AML-193 (cell line): ENCODE data around the gene ZNF180.
"Not testable (repeated sequence)": the region's sequence is repeated elsewhere in the genome, so short reads cannot be mapped to it uniquely, and the experiment has no call there.

Experiments used
- DNase-seq, 2 experiments: peaks; one replicate each; lab custom pipeline; 2025; lab: John Stamatoyannopoulos, UW

The ZNF180 gene

DNA sequence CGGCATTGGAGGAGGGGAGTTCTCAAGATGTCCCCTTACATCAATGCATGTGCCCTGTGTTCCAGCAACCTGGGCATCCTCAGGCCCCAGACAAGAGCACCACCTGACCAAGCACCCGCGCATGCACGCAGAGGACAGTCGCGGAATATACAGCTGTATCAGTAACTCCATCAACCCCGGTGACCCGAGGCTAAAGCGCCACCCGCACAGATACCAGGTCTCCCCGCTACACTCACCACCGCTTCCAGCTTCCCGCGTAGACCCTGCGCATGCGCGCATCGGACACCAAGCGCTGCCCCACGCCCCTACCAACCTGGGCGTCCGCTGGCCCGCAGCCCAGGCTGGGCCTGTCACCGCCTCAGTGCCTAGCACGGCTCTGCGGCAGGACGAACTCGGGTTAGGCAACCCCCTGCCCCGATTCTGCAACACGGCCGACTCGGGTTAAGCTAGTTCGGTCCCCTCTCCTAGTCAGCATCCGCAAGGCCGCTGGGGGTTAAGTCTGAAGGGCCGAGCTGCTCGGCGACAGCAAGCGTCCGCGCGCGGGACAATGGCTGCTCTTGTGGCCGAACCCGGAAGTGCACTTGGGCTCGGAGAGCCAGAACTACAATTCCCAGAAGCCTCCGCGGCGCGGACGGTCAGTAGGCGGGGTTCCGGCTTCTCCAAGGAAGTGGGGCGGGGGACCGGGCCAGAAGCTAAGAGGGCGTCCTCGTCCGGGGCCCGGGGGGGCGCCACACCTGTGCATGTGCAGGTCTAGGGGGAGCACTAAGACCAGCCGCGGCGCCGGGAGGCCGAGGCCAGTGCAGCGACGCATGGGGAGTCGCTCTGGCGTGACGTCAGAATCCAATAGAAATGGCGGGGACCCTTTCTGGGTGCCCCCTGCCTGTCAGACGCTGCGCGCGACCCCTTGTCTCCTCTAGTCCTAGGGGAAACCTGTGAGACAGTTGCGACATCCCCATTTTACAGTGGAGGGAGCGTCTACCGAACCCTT lies at the start of gene ZNF180:
Gene ZNF180 (minus strand): TSS at position 561 of the 988 bp plus-strand sequence. CDS start 3,188 bp downstream, outside the sequence.
- DNase-seq: peak; percentile 87 to 88

DNA sequence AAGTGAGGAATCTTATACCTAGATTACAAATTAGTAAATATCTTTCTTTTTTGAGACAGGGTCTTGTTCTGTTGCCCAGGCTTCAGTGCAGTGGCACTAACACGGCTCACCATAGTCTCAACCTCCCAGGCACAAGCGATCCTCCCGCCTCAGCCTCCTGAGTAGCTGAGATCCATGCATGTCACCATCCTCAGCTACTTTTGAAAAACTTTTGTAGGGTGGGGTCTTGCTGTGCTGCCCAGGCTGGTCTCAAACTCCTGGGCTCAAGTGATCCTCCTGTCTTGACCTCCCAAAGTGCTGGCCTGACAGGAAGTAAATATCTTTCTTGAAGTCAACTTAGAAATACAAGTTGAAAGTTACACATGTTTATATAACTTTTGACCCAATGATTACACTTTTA lies 49.2 kb upstream of the ZNF180 start:
- no peak for DNase-seq

DNA sequence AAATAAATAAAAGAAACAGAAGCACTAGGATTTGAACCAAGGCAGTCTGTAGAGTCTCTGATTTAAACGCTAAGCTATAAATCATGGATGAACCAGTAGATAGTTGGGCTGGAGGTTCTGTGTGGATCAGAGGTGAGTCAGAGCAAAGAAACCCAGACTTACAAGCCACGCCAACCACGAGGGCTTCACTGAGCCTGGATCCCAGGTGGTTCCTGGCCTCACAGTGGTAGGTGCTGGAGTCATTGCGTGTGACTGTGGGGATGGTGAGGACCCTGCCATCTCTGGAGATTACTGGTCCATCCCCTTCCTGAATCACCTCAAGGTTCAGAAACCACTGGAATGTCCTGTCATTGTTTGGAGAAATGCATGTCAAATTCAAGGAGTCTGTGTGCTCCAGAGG lies 48.4 kb upstream of the ZNF180 start:
- DNase-seq: no peak

DNA sequence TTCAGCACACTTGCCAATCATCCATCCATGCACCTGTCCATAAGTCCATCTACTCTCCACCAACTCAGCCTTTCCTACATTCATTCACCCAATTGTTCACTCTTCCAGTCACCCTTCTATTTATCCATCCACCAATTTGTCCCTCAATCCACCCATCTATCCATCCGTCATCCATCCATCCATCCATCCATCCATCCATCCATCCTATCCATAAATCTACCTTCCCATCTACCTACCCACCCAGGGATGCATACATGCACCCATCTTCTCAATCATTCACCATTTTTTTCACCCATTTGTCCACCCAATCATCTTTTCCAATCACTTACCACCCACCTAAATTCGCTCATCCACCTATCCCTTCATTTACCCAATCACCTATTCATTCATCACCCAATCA lies 43.7 kb upstream of the ZNF180 start:
- no peak for DNase-seq

DNA sequence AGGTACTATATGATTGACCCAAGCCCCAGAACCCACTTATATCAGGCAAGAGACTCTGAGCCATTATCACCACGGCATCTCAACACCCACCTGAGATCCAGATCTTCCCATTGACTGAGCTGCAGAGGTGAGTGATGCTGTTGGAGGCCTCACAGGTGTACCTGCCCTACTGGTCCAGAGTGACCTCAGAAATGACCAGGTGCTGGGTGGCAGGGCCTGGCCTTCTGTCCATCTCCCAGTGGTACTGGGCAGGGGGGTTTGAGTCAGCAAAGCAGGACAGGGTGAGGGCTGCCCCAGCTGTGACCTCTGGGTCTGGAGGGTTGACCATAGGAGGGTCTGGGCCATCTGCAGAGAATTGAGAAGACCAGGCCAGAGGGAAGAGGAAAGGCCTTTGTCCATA lies 42.3 kb upstream of the ZNF180 start:
- DNase-seq: no peak

DNA sequence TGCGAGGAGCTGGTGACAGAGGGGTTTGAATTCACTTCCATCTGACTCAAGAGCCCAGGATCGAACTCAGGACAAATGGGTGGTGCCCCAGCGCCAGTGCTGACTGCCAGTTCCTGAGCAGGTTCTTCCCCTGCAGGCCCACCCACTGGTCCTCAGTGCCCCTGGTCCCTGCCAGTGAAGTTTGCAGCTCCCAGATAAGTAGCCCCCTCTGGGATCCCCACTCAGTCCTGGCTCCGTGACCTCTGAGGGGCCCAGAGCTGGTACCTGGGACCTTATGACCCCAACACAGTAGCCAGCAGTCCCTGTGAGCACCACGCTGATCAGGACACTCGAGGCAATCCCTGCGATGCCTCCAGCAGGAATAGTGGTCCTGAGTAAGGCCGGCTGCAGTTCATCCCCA lies 40.4 kb upstream of the ZNF180 start:
- DNase-seq: no peak

DNA sequence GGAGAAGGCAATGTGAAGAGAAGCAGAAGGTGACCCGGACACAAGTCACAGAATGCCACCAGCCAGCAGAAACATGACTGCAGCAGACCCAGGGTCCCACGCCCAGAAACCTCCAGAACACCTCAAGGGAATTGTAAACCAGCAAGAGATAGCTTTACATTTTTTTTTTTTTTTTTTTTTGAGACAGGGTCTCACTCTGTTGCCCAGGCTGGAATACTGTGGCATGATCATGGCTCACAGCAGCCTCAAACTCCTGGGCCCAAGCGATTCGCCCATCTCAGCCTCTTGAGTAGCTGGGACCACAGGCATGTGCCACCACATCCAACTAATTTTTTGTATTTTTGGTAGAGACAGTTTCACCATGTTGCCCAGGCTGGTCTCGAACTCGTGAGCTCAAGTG lies 39.7 kb upstream of the ZNF180 start:
- no peak for DNase-seq

DNA sequence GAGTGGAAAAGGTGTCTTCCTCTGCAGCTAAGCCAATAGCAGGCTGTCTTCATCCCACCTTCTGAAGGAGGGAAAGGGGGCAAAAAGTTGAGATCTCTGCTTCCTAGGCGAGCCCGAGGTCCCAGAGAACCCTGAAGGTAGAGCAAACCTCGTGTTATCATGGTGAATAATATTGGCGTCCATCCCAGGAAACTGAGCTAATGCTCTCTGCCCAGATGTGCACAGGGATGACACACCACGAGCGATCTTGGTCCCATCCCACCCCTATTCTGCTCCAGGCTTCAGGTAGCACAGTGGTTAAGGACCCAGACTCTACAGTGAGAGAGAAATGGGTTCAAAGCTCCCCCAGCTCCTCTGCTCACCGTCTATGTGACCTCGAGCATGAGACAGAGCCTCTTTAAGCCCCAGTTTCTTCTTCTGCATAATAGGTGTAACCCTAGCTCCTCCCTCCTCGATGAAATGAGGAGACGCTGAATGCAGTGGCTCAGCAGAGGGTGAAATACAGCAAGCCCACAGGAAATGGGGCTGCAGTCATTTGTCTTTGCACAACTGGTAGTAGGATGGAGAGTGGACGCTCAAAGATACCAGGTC lies 39.0 kb upstream of the ZNF180 start:
- no peak for DNase-seq

DNA sequence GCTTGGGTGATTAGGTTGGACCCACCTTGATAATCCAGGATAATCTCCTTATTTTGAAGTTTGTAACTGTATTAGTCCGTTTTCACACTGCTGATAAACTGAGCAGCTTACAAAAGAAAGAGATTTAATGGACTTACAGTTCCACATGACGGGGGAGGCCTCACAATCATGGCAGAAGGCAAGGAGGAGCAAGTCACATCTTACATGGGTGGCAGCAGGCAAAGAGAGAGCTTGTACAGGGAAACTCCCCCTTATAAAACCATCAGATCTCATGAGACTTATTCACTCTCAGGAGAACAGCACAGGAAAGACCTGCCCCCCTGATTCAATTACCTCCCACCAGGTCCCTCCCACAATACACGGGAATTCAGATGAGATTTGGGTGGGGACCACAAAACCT lies 35.0 kb upstream of the ZNF180 start:
- DNase-seq: not testable (repeated sequence)

DNA sequence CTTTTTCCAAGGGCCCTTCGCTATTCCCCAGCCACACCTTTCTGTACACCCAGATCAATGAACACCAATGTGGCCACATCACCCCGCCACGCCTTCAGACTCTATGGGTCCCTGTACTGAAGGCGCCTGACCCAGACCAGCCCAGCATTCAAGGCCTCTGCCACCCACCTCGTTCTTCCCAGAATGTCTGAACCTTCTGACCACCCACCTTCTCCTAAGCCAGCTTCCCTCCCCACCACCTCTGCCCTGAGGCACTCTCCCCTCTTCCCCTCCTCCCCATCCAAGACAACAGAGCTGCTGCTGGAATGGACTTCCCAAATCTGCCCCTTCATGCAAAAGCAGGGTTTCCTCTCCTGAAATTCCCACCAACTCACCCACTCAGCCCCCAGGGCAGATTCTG lies 32.5 kb upstream of the ZNF180 start:
- DNase-seq: no peak

DNA sequence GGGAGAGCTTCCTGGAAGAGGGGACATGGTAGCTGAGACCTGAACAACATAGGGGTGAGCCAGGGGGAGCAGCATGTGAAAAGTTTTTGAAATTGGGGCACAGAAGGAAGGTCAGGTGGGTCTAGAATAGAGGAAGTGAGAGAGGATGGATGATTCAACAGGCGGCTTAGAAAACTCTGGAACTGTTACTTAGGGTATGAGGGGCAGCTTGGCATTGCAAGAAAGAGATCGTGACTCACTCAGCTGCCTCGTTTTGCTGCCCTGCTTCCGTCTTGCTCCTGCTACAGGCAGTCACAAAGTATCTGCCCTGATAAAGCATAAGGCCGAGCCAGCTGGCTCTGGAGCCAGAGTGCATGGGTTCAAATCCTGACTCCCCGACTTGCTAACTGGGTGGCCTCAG lies 30.5 kb upstream of the ZNF180 start:
- no peak for DNase-seq

DNA sequence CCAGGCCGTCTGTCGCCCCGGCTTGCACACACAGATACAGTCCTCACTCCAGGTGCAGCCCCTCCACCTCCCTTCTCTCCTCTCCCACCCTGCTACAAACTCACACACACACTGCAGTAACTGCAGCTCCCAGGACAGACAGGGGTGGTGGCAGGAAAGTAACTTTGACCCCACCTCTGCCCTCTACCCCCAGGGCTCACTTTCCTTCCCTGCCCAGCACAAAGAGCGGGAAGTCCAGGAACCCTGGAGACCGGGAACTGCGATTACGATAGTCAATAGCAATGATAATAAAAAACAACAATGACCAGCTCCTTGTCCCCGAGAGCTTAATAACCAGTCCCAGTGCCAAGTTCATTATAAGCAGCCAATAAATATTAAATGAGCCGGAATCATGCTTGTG lies 29.2 kb upstream of the ZNF180 start, which contains the start of gene CEACAM20:
Gene CEACAM20 (minus strand): TSS at position 140 of the 400 bp plus-strand sequence. CDS start 166 bp downstream, outside the sequence.
- no peak for DNase-seq

DNA sequence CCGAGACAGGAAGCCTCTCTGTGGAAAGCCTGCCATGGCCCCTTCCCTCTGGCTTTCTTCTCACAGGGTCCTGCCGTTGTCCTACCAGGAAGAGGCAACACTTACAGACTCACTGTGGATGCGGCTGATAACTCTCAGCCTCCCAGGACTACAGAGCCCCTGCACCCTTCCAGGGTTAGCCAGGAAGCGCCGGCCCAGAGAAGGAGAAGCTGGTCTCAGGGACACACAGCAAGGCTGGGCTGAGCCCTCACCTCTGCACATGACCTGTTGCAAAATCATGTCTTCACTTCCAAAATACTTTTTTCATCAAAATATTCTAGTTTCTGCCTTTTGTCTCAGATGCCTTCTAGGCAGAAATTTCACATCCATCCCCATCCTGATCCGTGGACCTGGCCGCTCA lies 27.2 kb upstream of the ZNF180 start:
- DNase-seq: no peak

DNA sequence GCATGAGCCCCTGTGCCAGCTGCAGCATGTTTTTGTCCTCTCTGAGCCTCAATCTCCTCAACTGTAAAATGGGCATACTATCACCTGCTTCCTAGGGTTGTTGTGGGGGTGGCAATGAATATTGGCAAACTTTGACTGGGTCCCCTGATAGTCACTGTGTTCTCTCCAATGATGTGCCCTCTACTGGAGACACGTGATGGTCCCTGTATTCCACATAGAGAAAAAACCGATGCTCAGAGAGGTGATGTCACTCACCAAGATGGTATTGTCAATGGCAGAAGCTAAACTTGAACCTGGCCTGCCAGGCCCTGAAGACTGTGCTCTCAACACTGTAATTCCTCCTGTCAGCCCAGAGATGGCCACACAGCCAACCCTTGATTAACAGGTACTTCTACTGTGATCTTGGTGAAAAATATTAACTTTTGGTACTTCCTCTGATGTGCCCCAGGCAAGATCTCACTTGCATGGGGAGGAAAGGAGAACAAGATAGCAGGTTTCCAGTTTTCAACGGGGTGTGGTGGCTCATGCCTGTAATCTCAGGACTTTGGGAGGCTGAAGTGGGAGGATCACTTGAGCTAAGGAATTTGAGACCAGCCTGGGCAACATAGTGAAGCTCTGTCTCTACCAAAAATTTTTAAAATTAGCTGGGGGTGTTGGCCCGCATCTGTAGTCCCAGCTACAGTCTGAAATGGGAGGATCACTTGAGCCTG lies 25.6 kb upstream of the ZNF180 start:
- no peak for DNase-seq

DNA sequence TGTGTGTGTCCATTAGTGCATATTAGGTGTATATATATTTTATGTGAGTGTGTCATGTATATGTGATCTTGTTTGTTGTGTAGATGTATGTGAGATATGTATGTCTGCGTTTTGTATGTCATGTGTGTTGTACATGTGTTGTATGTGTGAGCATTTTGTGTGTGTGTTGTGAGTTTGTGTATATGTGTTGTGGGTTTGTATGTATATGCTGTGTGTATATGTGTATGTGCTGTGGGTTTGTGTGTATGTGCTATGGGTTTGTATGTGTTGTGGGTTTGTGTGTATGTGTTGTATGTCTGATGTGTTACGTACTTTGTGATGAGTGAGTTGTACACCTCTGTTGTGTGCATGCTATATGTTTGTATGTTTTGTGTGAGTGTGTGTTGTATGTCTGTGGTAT lies 21.0 kb upstream of the ZNF180 start:
- no peak for DNase-seq

DNA sequence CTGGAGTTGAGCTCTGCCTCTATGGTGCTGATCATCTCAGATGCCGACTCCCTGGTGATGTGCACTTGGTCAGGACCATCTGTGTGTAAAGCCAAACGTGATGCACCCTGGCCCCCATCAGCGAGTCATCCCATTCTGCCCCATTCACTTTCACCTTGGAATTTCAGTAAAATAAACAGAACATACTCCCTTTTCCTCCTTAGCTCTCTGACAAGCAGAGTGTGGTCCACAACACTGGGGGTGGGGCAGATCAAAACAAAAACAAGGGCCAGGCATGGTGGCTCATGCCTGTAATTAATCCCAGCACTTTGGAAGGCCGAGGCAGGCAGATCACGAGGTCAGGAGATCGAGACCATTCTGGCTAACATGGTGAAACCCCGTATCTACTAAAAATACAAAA lies 16.8 kb upstream of the ZNF180 start:
- no peak for DNase-seq

DNA sequence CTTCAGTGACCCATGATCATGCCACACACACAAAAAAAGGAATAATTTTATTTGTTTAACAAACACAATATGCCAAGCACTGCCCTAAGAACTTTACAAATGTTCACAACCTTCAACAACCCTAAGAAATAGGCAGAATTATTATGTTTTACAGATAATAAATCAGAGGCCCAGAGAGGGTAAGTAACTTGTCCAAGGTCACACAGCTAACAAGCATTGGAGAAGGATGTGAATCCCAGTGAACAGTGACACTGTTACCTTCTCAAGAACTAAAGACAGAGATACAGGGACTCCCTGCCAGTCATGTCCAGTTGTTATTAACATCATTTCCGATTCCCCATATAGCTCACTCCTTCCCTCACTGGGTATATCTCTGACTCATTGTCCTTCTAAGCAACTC lies 15.6 kb upstream of the ZNF180 start:
- DNase-seq: no peak

DNA sequence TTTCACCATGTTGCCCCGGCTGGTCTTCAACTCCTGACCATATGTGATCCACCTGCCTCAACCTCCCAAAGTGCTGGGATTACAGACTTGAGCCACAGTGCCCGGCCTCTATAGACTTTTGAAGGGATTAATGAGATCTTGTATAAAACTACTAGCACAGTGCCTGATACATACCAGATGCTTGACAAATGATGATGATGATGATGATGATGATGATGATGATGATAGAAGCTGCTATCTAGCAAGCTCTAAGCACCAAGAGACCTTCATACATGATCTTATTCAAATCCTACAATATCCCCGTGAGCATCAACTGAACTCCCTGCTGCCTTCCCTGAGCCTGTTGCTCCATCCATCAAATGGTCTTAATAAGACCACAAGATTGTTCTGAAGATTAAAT lies 14.7 kb upstream of the ZNF180 start:
- DNase-seq: no peak

DNA sequence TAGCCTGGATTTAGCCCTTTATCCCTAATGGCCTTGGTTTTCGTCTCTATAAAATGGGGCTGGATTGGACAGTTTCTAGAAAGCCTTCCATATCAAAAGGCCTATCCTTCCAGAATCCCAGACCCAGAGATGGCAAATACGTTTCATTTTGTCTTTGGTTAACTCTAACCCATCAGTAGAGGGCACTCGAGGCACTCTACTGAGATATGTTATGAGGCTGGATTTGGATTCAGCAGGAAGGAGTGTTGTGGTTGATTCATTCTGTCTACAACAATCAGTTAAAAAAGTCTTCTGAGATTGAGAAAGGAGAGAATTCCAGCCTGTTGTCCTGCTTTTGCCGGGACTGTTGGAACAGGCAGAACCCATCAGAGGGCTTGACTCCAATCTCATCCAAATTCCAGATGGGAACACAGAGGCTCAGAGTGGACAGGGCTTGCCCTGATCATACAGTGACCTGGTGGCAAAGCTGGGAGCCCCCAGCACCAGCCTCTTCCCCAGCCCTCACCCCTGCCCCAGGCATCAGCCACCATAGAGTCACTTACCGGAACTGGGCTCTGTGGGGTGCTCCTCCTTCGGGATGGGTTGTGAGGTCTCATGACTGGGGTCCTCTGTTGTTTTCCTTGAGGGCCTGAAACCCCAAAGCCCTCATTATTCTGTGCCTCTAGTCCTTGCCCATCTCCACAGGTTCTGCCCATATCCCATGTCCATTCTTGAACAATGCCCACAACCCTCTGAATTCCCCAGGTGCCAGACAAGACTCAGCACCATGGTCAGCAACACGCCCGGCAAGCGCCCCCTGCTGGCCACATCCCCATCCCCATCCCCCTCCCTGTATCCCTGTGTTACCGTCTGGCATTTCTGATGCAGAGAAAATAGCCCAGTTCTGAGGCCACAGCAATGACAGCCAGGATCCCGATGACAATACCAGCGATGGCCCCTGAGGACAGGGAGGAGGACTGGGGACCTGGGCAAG lies 12.3 kb upstream of the ZNF180 start:
- peak; percentile 9 to 26 for DNase-seq

DNA sequence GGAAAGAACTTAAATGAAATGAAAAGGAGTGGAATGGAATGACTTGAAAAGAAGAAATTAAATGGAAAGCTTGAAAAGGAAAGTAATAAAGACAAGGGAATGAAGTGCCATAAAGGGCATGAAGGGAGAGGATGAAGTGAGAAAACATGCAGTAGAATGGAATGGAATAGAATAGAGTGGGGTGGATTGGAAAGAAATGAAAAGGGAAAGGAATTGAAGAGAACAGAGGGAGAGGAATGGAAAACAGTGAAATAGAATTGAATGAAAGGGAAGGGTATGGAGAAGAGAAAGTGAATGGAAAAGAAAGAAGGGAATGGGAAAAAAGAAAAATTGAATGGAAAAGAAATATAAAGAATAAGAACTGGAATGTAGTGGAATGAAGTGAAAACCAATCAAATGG lies 9.2 kb upstream of the ZNF180 start:
- DNase-seq: no peak

DNA sequence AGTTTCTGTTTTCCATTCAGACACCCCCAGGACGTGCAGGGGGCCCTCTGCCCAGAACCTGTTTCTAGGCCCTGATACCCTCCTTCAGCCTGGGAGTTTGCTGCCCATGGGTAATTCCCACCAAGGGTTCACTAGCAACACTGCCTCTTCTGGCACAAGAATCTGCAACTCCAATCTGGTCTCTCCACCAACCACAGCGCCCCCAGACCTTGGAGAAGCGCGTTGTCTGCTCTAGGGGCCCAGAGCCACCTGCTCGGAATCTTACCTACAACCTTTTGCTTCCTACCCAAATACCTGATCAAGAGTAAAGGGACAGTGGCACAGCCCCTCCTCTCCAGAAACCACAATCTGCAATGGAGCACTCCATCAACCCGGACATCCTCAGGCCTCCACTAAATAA lies 763 bp downstream of the ZNF180 start:
- DNase-seq: no peak

DNA sequence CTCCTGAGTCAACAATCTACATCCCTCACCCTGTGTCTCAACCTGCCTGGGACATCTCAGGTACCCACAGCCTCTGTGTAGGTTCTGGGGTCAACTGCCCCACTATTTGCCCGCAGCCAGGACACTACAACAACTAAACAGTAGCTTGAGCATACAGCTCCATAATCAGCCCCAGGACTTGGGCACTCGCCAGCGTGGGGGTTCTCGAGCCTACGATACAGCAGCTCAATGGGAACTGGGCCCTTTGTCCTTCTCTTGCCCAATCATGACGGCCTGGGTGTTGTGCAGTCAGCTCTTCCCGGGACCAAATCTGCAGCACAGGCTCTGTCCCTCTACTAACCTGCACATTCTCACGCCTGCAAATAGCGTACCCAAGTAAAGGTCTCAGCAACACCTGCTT lies 1.3 kb downstream of the ZNF180 start:
- no peak for DNase-seq
